ENCODE data around the gene GALNT9.

The GALNT9 gene

GRCh38 chr12:132178801-132179401, 150.5 kb downstream of the GALNT9 start:
- TF ChIP-seq ZFX (IDR thresholded peaks at IDR 0.05; ENCODE audit: borderline replicate concordance) (no peak), CTCF (IDR thresholded peaks at IDR 0.05) (no peak)
- H3K27ac ChIP-seq, result no peak overlapping the region

GRCh38 chr12:132178316-132178715, 151.1 kb downstream of the GALNT9 start:
- no peak overlapping the region for H3K27ac ChIP-seq
- TF ChIP-seq CTCF (IDR thresholded peaks at IDR 0.05) (no peak), ZFX (IDR thresholded peaks at IDR 0.05; ENCODE audit: borderline replicate concordance) (no peak)

- no peak overlapping the region for H3K27ac ChIP-seq
- TF ChIP-seq CTCF (IDR thresholded peaks at IDR 0.05) (no peak), ZFX (IDR thresholded peaks at IDR 0.05; ENCODE audit: borderline replicate concordance) (no peak)
Measured at GRCh38 chr12:132176920-132177551, 152.4 kb downstream of the GALNT9 start.

DNA sequence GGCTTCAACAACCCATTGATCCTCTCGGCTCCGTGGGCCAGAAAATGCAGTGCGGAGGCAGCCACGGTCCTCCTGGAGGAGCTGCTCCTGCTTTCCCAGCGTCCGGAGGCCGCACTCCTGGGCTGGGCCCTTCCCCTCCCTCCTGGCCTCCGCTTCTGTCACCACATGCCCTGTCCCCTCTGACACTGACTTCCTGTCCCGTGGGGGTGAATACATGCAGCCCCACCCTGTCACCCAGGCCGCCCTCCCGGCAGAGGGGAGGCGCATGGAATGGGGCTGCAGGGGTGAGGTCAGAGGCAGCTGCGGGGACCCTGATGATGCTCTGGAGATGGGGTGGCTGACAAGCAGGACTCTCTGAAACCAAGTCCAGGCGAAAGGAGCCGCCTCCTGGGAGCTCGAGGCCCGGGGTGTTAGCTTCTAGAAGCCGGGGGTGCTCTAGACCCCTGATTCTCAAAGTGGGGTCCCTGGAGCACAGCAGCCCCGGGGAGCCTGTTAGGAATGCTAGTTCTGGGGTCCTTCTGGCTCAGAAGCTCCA, 152.9 kb downstream of the GALNT9 start:
- TF ChIP-seq ZFX (IDR thresholded peaks at IDR 0.05; ENCODE audit: borderline replicate concordance), result no peak

DNA sequence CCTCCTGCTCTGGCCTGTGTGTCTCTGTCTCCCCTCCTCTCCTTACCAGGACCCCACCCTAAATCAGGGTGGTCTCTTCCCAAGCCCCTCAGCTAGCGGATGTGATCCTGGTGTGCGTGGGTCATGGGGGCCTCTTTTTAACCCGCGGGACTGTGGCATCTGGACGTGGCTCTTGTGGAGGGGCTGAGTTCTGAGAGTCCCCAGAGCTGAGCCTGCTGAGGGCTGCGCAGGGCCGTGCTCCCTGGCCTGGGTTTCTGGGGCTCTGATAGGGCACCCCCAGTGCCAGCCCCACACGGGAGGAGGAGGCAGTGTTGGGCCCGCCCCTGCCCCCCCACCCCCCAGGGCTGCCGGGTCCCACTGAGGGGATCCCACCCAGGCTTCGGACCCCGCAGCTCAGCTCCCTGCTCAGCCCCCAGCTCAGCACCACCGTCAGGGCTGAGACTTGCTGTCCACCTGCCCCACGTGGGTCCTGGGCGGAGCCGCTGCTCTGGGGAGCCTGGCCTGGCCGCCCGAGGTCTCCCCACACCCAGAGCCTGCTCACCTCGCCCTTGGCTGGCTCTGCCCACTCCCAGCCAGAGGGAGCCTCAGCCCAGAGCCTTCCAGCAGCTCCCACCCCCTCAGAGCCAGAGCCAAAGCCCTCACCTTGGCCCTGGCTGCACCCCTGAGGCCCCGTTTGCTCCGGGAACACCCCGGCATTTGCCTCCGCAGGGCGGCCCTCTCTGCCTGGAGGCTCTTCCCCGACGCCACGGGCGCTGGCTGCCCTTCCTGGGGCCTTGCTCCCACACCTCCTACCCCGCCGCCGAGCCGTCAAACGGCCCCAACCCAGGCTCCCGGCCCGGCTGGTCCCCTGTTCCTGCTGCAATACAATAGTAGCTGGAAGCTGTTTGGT, 153.6 kb downstream of the GALNT9 start:
- H3K27ac ChIP-seq, result no peak overlapping the region
- no peak for TF ChIP-seq CTCF (IDR thresholded peaks at IDR 0.05)
- TF ChIP-seq ZFX (IDR thresholded peaks at IDR 0.05; ENCODE audit: borderline replicate concordance), result no peak

More for the DNA sequence above, 152.9 kb downstream of the GALNT9 start:
- no peak overlapping the region for H3K27ac ChIP-seq

GRCh38 chr12:132174839-132175490, 154.4 kb downstream of the GALNT9 start:
- H3K27ac ChIP-seq, result no peak overlapping the region
- TF ChIP-seq ZFX (IDR thresholded peaks at IDR 0.05; ENCODE audit: borderline replicate concordance) (no peak), CTCF (IDR thresholded peaks at IDR 0.05) (no peak)

Measured in 22Rv1 (cell line).